ENCODE results near the gene NRIP3. TPM values are rescaled to one million over a fixed set of nuclear protein-coding genes. Genes with fewer than 3 reads are reported as not detected.
"Not testable (repeated sequence)": the region's sequence is repeated elsewhere in the genome, so short reads cannot be mapped to it uniquely, and the experiment has no call there.

NRIP3 gene
- total RNA-seq, 2 donors from 2014 or later = 0.20 to 0.42 TPM

DNA sequence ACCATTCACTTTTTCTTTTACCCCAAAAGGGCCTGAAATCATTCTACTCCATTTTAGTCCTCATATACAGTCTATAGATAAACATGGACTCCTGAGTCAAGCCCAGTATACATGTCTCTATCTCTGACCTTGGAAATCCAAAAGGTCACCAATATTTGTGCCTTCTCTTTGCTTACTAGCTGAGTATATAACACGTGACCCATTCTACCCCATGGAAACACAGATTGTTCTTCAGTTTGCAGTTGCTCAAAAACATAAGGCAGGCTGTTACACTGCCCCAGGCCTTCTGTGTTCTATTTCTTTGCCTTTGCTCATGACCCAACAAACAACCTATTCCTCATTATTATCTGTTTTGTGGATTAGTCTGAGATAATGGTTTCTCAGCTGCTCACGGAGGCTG, 5.8 kb downstream of the NRIP3 start:
- intact Hi-C loops (cut with DNase I) = no loop called here
- Histone ChIP-seq H3K4me3 (no peak overlapping the region), H3K9ac (ENCODE audit: low read depth in 2 of 2, low read length in 2 of 2) (no peak overlapping the region), H3K36me3 (no peaks in the 10 kb centered on the region), H3K4me1 (no peaks in the 10 kb centered on the region), H3K27ac (no peak overlapping the region), H3K9me3 (no peaks in the 10 kb centered on the region), H3K27me3 (peaks cover 9% of the 10 kb centered on the region)
- TF ChIP-seq, protein P1, sequence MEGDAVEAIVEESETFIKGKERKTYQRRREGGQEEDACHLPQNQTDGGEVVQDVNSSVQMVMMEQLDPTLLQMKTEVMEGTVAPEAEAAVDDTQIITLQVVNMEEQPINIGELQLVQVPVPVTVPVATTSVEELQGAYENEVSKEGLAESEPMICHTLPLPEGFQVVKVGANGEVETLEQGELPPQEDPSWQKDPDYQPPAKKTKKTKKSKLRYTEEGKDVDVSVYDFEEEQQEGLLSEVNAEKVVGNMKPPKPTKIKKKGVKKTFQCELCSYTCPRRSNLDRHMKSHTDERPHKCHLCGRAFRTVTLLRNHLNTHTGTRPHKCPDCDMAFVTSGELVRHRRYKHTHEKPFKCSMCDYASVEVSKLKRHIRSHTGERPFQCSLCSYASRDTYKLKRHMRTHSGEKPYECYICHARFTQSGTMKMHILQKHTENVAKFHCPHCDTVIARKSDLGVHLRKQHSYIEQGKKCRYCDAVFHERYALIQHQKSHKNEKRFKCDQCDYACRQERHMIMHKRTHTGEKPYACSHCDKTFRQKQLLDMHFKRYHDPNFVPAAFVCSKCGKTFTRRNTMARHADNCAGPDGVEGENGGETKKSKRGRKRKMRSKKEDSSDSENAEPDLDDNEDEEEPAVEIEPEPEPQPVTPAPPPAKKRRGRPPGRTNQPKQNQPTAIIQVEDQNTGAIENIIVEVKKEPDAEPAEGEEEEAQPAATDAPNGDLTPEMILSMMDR (IDR thresholded peaks at IDR 0.05) = no peak
- no peak for DNase-seq

DNA sequence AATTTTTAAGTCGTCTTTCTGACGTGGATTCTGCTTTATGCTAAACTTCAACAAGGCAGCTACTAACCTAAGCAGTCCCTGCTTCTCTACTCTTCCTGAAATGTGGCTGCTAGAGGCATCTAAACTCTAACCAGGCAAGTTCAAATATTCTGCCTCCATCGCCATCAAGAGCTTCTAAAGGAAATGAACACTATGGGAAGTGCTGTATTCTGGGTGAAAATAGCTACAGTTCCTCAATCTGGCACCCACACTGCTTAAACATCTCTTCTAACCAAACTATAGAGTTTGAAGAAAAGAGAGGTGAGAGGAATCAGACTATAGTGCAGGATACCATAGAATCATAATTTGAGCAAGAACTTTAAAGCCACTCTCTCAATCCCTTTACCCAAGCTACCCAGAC, 6.3 kb downstream of the NRIP3 start:
- no peak for DNase-seq
- no peak overlapping the region for H3K4me3 ChIP-seq
- H3K36me3 ChIP-seq = no peaks in the 10 kb centered on the region
- H3K4me1 ChIP-seq = no peaks in the 10 kb centered on the region
- intact Hi-C loops (cut with DNase I) = no loop called here
- no peak overlapping the region for H3K27ac ChIP-seq
- no peaks in the 10 kb centered on the region for H3K9me3 ChIP-seq
- H3K9ac ChIP-seq (ENCODE audit: low read depth in 2 of 2, low read length in 2 of 2) = no peak overlapping the region
- H3K27me3 ChIP-seq = peaks cover 3% of the 10 kb centered on the region
- TF ChIP-seq, protein P1 (IDR thresholded peaks at IDR 0.05) = no peak

DNA sequence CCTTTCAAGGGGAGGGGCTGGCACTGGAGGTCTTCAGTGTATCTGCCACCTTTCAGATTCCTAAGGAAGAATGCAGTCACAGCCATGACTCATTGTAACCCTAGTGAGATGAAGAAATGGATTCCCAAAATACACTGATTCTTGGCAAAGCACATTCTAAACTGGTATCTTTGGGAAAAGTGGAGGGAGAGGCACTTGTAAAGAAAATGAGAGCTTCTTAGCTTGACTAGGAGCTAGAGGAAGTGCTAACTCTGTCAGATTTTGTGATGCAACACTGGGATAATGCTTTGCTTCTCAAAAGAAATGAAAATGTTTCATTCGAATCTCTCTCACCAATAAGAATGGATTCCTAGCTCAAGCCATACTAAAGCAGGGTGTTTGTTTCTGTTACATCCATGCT, 14.3 kb downstream of the NRIP3 start:
- no peaks in the 10 kb centered on the region for H3K36me3 ChIP-seq
- no peak overlapping the region for H3K9ac ChIP-seq (ENCODE audit: low read depth in 2 of 2, low read length in 2 of 2)
- H3K27ac ChIP-seq = no peak overlapping the region
- no peaks in the 10 kb centered on the region for H3K4me1 ChIP-seq
- TF ChIP-seq, protein P1 (IDR thresholded peaks at IDR 0.05) = no peak
- H3K9me3 ChIP-seq = no peaks in the 10 kb centered on the region
- intact Hi-C loops (cut with DNase I) = no loop called here
- no peak overlapping the region for H3K4me3 ChIP-seq
- no peak for DNase-seq
- no peaks in the 10 kb centered on the region for H3K27me3 ChIP-seq

DNA sequence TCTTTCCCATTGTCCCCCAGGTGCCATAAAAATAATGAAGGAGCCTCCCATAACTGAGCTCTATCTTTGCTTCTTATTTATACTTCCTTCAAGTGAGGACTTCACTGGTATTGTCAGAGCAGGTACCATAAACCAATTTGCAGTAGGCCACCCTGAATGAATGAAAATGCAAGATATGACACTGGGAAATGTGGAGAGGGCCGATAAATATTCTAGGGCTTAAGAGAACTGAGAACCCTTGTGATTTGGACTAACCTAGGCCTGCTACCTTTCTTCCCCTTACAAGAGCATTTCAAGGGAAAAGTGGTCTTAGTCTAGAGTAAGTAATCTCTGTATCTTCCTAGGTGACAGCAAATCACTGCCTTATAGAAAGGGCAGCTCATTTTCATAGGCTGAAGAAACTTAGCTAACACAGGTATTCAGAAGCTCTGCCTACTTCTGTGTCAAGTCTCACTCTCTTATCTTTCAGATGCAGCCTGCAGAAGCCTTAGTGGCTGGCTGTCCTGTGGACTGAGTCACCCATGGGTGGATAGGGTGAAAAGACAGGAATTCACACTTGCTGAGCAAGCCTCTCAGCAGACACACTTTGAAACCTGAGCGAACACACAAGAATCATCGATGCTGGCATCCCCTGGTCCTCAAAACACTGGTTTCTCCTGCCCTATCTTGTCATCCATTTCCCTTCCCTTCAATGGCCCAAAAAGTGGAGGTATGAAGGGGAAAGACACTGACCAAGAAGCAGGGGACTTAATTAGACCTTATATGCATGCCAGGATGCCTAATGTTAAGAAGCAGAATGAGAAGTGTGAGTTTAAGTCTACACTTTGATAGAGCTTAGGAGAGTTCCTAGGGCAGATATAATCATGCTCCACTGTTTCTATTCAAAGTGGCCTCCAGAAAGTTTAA, 15.2 kb downstream of the NRIP3 start:
- H3K27ac ChIP-seq = no peak overlapping the region
- H3K36me3 ChIP-seq = no peaks in the 10 kb centered on the region
- DNase-seq = no peak
- no peaks in the 10 kb centered on the region for H3K9me3 ChIP-seq
- no peak overlapping the region for H3K4me3 ChIP-seq
- TF ChIP-seq, protein P1 (IDR thresholded peaks at IDR 0.05) = no peak
- no peaks in the 10 kb centered on the region for H3K4me1 ChIP-seq
- H3K27me3 ChIP-seq = no peaks in the 10 kb centered on the region
- intact Hi-C loops (cut with DNase I) = no loop called here
- no peak overlapping the region for H3K9ac ChIP-seq (ENCODE audit: low read depth in 2 of 2, low read length in 2 of 2)

DNA sequence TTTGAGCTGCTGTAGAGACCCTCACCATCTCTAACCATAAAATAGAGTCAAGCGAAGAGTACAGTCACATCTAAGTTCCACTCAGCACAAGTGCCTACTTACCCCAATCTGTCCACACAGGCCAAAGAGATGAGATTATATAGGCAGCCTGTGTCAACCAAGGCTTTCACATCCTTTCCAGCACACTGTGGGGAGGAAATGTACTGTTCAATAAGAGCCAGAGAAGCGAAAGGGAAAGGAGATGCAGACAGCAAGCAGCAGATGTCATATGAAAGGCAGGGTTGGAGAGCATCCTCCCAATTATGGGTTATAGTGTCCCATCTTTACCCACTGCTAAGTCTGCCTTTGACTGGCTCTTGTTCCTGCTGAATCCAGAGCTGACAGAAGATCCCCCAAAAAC, 16.4 kb downstream of the NRIP3 start:
- no peak overlapping the region for H3K4me3 ChIP-seq
- intact Hi-C loops (cut with DNase I) = no loop called here
- no peaks in the 10 kb centered on the region for H3K27me3 ChIP-seq
- no peaks in the 10 kb centered on the region for H3K4me1 ChIP-seq
- H3K9me3 ChIP-seq = no peaks in the 10 kb centered on the region
- no peak overlapping the region for H3K9ac ChIP-seq (ENCODE audit: low read depth in 2 of 2, low read length in 2 of 2)
- no peaks in the 10 kb centered on the region for H3K36me3 ChIP-seq
- TF ChIP-seq, protein P1 (IDR thresholded peaks at IDR 0.05) = no peak
- no peak for DNase-seq
- no peak overlapping the region for H3K27ac ChIP-seq

DNA sequence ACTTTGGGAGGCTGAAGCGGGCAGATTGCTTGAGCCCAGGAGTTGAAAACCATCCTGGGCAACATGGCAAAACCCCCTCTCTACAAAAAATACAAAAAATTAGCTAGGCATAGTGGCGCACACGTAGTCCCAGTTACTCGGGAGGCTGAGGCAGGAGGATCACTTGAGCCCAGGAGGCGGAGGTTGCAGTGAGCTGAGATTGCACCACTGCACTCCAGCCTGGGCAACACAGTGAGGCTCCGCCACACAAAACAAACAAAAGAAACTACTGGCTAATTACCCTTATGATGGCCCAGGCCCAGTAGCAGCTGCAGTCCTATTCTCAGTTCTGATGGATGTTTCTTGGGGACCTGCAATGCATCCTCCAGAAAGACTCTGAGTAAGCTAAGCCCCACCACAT, 17.0 kb downstream of the NRIP3 start:
- H3K9ac ChIP-seq (ENCODE audit: low read depth in 2 of 2, low read length in 2 of 2); H3K36me3 ChIP-seq; H3K27ac ChIP-seq; intact Hi-C loops (cut with DNase I); H3K9me3 ChIP-seq; H3K27me3 ChIP-seq; H3K4me1 ChIP-seq; H3K4me3 ChIP-seq; DNase-seq: not testable (repeated sequence)
